Chondrocyte (in vitro differentiated cells): ENCODE measurements around the gene CLEC11A. TPM values are rescaled to one million over a fixed set of nuclear protein-coding genes. Genes with fewer than 3 reads are reported as not detected.
A peak's percentile ranks its signal among the peaks of the same experiment; 100 is the strongest.

ENCODE experiments used
- DNase-seq: peaks from one replicate; pipeline ENCODE4 v3.0.0; 2021; ENCODE audit warnings: mixed read lengths, low spot score
- H3K27ac Mint-ChIP-seq: one replicate; pipeline ENCODE4 v1.8.0; 2021; ENCODE audit warnings: mild to moderate bottlenecking, moderate library complexity, mixed read lengths; ENCODE audit not compliant: unreplicated experiment
- H3K27me3 Mint-ChIP-seq: 2 replicates; pipeline ENCODE4 v1.8.0; 2021; ENCODE audit warnings: low read depth, mixed read lengths
- H3K36me3 Mint-ChIP-seq: 2 replicates; pipeline ENCODE4 v1.8.0; 2021; ENCODE audit warnings: low read depth, mixed read lengths
- H3K4me1 Mint-ChIP-seq: 2 replicates; pipeline ENCODE4 v1.8.0; 2021; ENCODE audit warnings: low read depth, mild to moderate bottlenecking, mixed read lengths
- H3K4me3 Mint-ChIP-seq: one replicate; pipeline ENCODE4 v1.8.0; 2021; ENCODE audit warnings: mild to moderate bottlenecking, moderate library complexity, mixed read lengths; ENCODE audit not compliant: unreplicated experiment
- H3K9me3 Mint-ChIP-seq: 2 replicates; pipeline ENCODE4 v1.8.0; 2021; ENCODE audit warnings: low read depth, mixed read lengths
- total RNA-seq: library from RNA; stranded (reverse); gene quantifications from 3 replicates; pipeline ENCODE4 v1.2.1, GENCODE V29; 2021
- TF ChIP-seq, protein P1 (sequence below): fragments of 200-600 bp; sonication (generic); IDR thresholded peaks from 2 replicates; pipeline ENCODE4 v1.5.0; 2021; ENCODE audit warnings: antibody characterized with exemption, mild to moderate bottlenecking, moderate library complexity

Gene CLEC11A
- total RNA-seq, 1 donor from 2014 or later, result 5.1 TPM

DNA sequence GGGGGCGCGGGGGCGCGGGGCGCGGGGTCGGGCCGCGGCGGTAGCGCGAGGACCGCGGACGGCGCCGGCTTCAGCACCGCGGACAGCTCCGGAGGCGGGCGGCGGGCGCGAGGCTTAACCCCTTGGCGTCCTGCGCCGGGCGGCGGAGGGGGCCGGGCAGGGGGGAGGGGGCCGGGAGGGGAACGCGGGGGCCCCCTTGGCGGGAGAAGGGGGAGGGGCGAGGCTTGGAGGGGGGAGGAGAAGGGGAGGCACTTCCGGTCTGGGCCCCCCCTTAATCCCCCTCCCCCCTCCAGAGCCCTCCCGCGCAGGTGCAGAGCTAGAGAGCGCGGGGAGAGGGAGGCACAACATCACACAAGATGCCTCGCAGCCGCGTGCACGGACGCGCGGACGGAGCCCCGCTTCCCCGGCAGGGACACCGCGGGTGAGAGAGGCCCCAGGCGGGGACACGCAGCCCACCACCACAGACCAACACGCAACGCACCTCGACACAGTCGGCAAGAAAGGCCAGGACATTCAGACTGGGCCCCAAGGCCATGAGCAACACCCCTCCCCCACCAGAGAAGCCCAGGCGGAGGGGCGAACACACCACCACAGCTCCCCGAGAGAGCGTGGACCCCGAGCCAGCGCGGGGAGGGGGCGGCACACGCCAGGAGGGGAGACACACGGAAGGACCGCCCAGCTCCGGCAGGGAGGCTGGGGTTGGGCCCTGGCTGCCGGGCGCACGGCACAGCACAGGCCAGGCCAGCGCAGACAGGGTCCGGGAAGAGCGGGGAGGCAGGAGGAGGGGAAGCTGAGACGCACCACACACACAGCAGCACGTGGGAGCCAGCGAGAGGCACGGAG lies 27.7 kb upstream of the CLEC11A start:
- TF ChIP-seq, protein P1, sequence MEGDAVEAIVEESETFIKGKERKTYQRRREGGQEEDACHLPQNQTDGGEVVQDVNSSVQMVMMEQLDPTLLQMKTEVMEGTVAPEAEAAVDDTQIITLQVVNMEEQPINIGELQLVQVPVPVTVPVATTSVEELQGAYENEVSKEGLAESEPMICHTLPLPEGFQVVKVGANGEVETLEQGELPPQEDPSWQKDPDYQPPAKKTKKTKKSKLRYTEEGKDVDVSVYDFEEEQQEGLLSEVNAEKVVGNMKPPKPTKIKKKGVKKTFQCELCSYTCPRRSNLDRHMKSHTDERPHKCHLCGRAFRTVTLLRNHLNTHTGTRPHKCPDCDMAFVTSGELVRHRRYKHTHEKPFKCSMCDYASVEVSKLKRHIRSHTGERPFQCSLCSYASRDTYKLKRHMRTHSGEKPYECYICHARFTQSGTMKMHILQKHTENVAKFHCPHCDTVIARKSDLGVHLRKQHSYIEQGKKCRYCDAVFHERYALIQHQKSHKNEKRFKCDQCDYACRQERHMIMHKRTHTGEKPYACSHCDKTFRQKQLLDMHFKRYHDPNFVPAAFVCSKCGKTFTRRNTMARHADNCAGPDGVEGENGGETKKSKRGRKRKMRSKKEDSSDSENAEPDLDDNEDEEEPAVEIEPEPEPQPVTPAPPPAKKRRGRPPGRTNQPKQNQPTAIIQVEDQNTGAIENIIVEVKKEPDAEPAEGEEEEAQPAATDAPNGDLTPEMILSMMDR, result no peak
- Mint-ChIP-seq H3K9me3 (no peaks in the 10 kb centered on the region), H3K4me1 (no peaks in the 10 kb centered on the region), H3K27me3 (peaks cover 70% of the 10 kb centered on the region), H3K4me3 (no peak overlapping the region), H3K36me3 (peaks cover 2% of the 10 kb centered on the region), H3K27ac (no peak overlapping the region)
- no peak for DNase-seq

- TF ChIP-seq, protein P1, result no peak
- Mint-ChIP-seq H3K36me3 (peaks cover 2% of the 10 kb centered on the region), H3K27ac (peak overlapping the region; percentile 32), H3K27me3 (peaks cover 67% of the 10 kb centered on the region), H3K4me3 (no peak overlapping the region), H3K9me3 (no peaks in the 10 kb centered on the region), H3K4me1 (no peaks in the 10 kb centered on the region)
- DNase-seq, result no peak
Observed at GRCh38 chr19:50696094-50696483, 27.1 kb upstream of the CLEC11A start.

DNA sequence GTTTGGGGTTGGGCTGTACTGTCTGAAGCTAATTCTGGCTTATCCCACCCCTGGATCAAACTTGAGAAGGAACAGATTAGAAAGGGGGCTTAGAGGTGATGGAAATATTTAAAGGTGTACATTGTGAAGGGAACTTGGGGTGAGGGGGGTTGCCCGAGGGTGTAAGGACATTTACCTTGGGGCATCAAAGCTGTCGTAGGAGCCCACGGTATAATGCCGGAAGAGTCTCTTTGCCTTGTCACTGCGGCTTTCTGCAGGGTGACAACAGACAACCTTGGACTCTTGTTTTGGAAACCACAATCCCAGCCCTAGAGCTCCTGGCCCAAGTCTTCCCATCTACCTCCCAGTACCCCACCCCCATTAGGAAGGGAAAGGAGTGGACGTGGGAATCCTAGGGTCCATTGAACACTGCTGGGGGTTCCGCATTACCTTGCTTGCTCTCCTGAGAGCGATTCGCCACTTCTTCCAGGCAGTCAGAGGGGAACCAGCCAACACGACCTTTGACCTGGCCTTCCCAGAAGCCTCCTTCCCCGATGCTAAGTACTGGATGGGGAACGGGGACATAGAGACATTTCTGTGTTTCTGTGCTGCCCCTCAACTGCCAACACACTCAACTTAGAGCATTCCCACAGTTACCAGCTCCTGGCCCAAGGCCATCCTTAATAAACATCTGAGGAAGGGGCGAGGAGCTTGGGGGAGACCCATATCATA lies 25.6 kb upstream of the CLEC11A start:
- TF ChIP-seq, protein P1, result no peak
- Mint-ChIP-seq H3K27ac (no peak overlapping the region), H3K27me3 (peaks cover 56% of the 10 kb centered on the region), H3K9me3 (no peaks in the 10 kb centered on the region), H3K4me1 (no peaks in the 10 kb centered on the region), H3K4me3 (no peak overlapping the region), H3K36me3 (peaks cover 2% of the 10 kb centered on the region)
- DNase-seq, result no peak

DNA sequence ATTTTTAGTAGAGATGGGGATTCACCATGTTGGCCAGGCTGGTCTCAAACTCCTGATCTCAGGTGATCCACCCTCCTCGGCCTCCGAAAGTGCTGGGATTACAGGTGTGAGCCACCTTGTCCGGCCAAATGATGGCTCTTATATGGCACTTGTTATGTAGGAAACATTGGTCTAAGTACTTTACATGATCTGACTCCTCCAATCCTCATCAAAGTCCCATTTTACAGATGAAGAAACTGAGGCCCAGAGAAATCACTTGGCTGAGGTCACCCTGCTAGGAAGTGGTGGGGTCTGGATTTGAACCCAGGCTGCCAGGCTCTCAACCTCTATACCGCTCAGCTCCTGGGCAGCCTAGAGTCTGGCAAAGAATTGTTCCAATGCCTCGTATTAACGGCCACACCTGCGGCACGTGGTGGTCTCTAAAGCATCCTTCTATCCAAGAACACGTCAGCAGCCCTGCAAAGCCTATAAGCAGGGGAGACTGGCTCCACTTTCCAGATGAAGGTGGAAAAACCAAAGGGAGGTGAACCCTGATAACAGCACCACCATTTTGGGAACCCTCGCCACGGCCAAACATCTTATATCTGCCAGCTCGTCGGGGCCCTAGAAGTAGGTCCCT lies 21.7 kb upstream of the CLEC11A start:
- no peak for DNase-seq
- H3K9me3 Mint-ChIP-seq, result no peaks in the 10 kb centered on the region
- no peak overlapping the region for H3K4me3 Mint-ChIP-seq
- TF ChIP-seq, protein P1, result no peak
- H3K4me1 Mint-ChIP-seq, result no peaks in the 10 kb centered on the region
- H3K36me3 Mint-ChIP-seq, result peaks cover 2% of the 10 kb centered on the region
- no peak overlapping the region for H3K27ac Mint-ChIP-seq
- H3K27me3 Mint-ChIP-seq, result peaks cover 55% of the 10 kb centered on the region

DNA sequence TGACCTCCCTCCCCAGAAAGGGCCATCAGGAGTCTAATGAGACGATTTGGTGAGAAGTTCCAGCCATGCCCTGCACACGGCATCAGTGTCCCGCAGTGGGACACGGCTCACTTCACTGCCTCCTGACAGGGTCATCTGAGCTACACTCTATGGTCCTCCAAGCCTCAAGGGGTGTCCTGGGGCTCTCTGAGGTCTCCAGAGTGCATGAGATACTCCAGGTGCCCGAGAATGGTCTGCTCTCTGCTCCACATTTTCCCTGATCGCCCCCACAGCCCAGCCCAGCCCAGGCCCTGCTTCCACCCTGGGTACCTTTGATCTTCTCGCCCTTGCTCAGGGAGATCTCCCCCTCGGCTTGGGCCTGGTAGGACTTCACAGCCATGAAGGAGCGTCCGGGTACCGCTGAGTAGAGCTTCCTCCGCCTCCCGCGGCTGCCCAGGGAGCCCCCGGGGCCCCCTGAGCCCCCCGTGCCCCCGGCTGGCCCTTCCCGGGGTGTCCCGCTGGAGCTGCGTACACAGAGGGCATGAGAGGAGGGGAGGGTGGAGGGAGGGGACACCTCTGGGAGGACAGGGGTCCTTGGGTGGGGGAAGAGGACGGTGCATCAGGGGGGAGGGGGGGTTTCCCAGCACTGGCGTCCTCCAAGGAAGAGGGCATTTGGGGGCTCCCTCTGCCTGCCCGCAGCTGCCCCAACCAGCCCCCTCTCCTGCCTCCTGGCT lies 20.9 kb upstream of the CLEC11A start:
- Mint-ChIP-seq H3K4me1 (no peaks in the 10 kb centered on the region), H3K4me3 (no peak overlapping the region)
- no peak for DNase-seq

More for the DNA sequence above, 20.9 kb upstream of the CLEC11A start:
- TF ChIP-seq, protein P1, result no peak
- peaks cover 53% of the 10 kb centered on the region for H3K27me3 Mint-ChIP-seq
- H3K27ac Mint-ChIP-seq, result no peak overlapping the region
- no peaks in the 10 kb centered on the region for H3K9me3 Mint-ChIP-seq
- no peaks in the 10 kb centered on the region for H3K36me3 Mint-ChIP-seq
